ENCODE results near the gene SPAG7.

The SPAG7 gene

GRCh38 chr17:4947411-4948165, 20.0 kb downstream of the SPAG7 start (continued):
- TF ChIP-seq ZXDB (tag by site-specific recombination; IDR thresholded peaks at IDR 0.05) (0 out of 2 replicates have a peak, but pooled peaks have one; percentile 32), ZNF138 (tag by site-specific recombination; IDR thresholded peaks at IDR 0.05; ENCODE audit: borderline replicate concordance) (no peak), ZIC2 (tag by site-specific recombination; IDR thresholded peaks at IDR 0.05) (no peak), TCF7L2 (IDR thresholded peaks at IDR 0.05; ENCODE audit: borderline replicate concordance, low read depth, low read length) (no peak), ZEB2 (tag by site-specific recombination; IDR thresholded peaks at IDR 0.05) (peak; percentile 61), ZNF555 (tag by site-specific recombination; conservative IDR thresholded peaks at IDR 0.05) (no peak), PBX3 (CRISPR knock-in tag; IDR thresholded peaks at IDR 0.05) (no peak), ZNF121 (tag by site-specific recombination; IDR thresholded peaks at IDR 0.05) (no peak), ZNF302 (tag by site-specific recombination; IDR thresholded peaks at IDR 0.05; ENCODE audit: low read depth) (no peak), ZNF16 (tag by site-specific recombination; IDR thresholded peaks at IDR 0.05; ENCODE audit: low read depth) (no peak), ZNF513 (tag by site-specific recombination; IDR thresholded peaks at IDR 0.05) (no peak), ZNF76 (tag by site-specific recombination; IDR thresholded peaks at IDR 0.05; ENCODE audit: borderline replicate concordance, low read depth) (peak; percentile 57; the same call in 1 of the 2 replicates), ZNF48 (tag by site-specific recombination; IDR thresholded peaks at IDR 0.05) (no peak), ZFHX2 (tag by site-specific recombination; conservative IDR thresholded peaks at IDR 0.05) (0 out of 2 replicates have a peak, but pooled peaks have one; percentile 8), ZNF692 (tag by site-specific recombination; IDR thresholded peaks at IDR 0.05) (no peak), ZNF280D (tag by site-specific recombination; IDR thresholded peaks at IDR 0.05) (no peak), ZNF423 (tag by site-specific recombination; IDR thresholded peaks at IDR 0.05) (peak; percentile 17; the same call in 1 of the 2 replicates), ZBTB7A (tag by site-specific recombination; IDR thresholded peaks at IDR 0.05; ENCODE audit: low read depth) (peak; percentile 80; the same call in 1 of the 2 replicates), KLF1 (tag by site-specific recombination; IDR thresholded peaks at IDR 0.05) (peak; percentile 97), ZNF148 (tag by site-specific recombination; IDR thresholded peaks at IDR 0.05; ENCODE audit: borderline replicate concordance) (no peak), ZNF639 (tag by site-specific recombination; IDR thresholded peaks at IDR 0.05) (no peak), SETDB1 (IDR thresholded peaks at IDR 0.05; ENCODE audit: insufficient read length, low read length) (no peak), ZNF391 (tag by site-specific recombination; IDR thresholded peaks at IDR 0.05; ENCODE audit: borderline replicate concordance, low read depth) (no peak), WT1 (tag by site-specific recombination; IDR thresholded peaks at IDR 0.05) (no peak; the same call in 1 of the 2 replicates), ZNF514 (tag by site-specific recombination; IDR thresholded peaks at IDR 0.05) (no peak), ZNF488 (tag by site-specific recombination; IDR thresholded peaks at IDR 0.05) (no peak), ZNF596 (tag by site-specific recombination; IDR thresholded peaks at IDR 0.05) (no peak)
